K562 (cell line): ENCODE results near the gene SEC31A. TPM values are rescaled to one million over a fixed set of nuclear protein-coding genes. Genes with fewer than 3 reads are reported as not detected.

Source experiments
- BMI1 ChIP-seq: fragments of 150-350 bp; IDR thresholded peaks from 2 replicates; pipeline ENCODE4 v1.6.1; 2014; ENCODE audit warnings: low read length
- BRF1 ChIP-seq: IDR thresholded peaks from 3 replicates; pipeline ENCODE4 v1.6.1; 2011; ENCODE audit warnings: borderline replicate concordance, mild to moderate bottlenecking; ENCODE audit not compliant: insufficient read length; ENCODE audit errors: extremely low read depth
- CC2D1A ChIP-seq: fragments of 450-650 bp; IDR thresholded peaks from 2 replicates; pipeline ENCODE4 v1.6.1; 2017; ENCODE audit warnings: mild to moderate bottlenecking
- CCAR2 ChIP-seq: fragments of 200-400 bp; formaldehyde crosslinking; IDR thresholded peaks from 2 replicates; pipeline ENCODE4 v1.6.1; 2017; ENCODE audit warnings: mild to moderate bottlenecking, low read depth, low read length
- DNMT1 ChIP-seq: fragments of 450-650 bp; IDR thresholded peaks from 2 replicates; pipeline ENCODE4 v1.6.1; 2016; ENCODE audit warnings: antibody characterized with exemption, mild to moderate bottlenecking
- FOXJ3 ChIP-seq: sonication (generic); formaldehyde crosslinking; IDR thresholded peaks from 2 replicates; pipeline ENCODE4 v1.4.0; 2020; ENCODE audit warnings: mild to moderate bottlenecking, missing genetic modification reagents
- FUS ChIP-seq: fragments of 200-400 bp; formaldehyde crosslinking; optimal IDR thresholded peaks from 2 replicates; pipeline ENCODE3; 2017; ENCODE audit warnings: low read depth, low read length
- HEY1 ChIP-seq: fragments of 250-450 bp; sonication (Bioruptor Pico); IDR thresholded peaks from 2 replicates; pipeline ENCODE4 v1.5.0; 2020; ENCODE audit warnings: mild to moderate bottlenecking, moderate library complexity, borderline replicate concordance
- HNRNPK ChIP-seq: fragments of 200-400 bp; formaldehyde crosslinking; IDR thresholded peaks from one replicate; pipeline ENCODE4 v1.6.1; 2018; ENCODE audit warnings: mild to moderate bottlenecking, low read depth, low read length; ENCODE audit not compliant: poor library complexity, severe bottlenecking
- IRF2 ChIP-seq: sonication (generic); formaldehyde crosslinking; IDR thresholded peaks from 2 replicates; pipeline ENCODE4 v1.8.1; 2022; ENCODE audit warnings: mild to moderate bottlenecking, missing genetic modification reagents
- JUN ChIP-seq, 2 experiments: sonication (generic) in 1 of 2; formaldehyde crosslinking in 1 of 2; IDR thresholded peaks; 2 replicates each; pipeline versions ENCODE4 v1.6.1 to v1.8.0; 2012 to 2022; ENCODE audit warnings: borderline replicate concordance in 2 of 2, mild to moderate bottlenecking in 2 of 2, improper control_type of control experiment in 1 of 2, low read depth in 1 of 2, low read length in 1 of 2, missing genetic modification reagents in 1 of 2
- KLF1 ChIP-seq: fragments of 450-650 bp; IDR thresholded peaks from 2 replicates; pipeline ENCODE4 v1.6.1; 2016; ENCODE audit warnings: missing genetic modification characterization, missing compliant biosample characterization
- NCOA4 ChIP-seq: fragments of 450-650 bp; IDR thresholded peaks from 2 replicates; pipeline ENCODE4 v1.6.1; 2018; ENCODE audit warnings: mild to moderate bottlenecking; ENCODE audit not compliant: partially characterized antibody
- OTX1 ChIP-seq: fragments of 450-650 bp; formaldehyde crosslinking; IDR thresholded peaks from 2 replicates; pipeline ENCODE4 v1.4.0; 2022; ENCODE audit warnings: mild to moderate bottlenecking
- PHTF2 ChIP-seq: fragments of 250-450 bp; sonication (Bioruptor Pico); IDR thresholded peaks from 2 replicates; pipeline ENCODE4 v1.5.0; 2021; ENCODE audit warnings: mild to moderate bottlenecking
- PRPF4 ChIP-seq: fragments of 200-400 bp; formaldehyde crosslinking; IDR thresholded peaks from one replicate; pipeline ENCODE4 v1.6.1; 2017; ENCODE audit warnings: low read length, low read depth, mild to moderate bottlenecking; ENCODE audit not compliant: insufficient read depth, poor library complexity, severe bottlenecking
- RFX7 ChIP-seq: fragments of 250-450 bp; sonication (Bioruptor Pico); IDR thresholded peaks from 2 replicates; pipeline ENCODE4 v1.5.1; 2021; ENCODE audit warnings: mild to moderate bottlenecking
- WHSC1 ChIP-seq: IDR thresholded peaks from one replicate; pipeline ENCODE4 v1.6.1; 2012; ENCODE audit warnings: low read length, control low read depth, inconsistent platforms
- YY1 ChIP-seq, 3 experiments: IDR thresholded peaks; 2 replicates each; pipeline ENCODE4 v1.6.1; 2011; ENCODE audit warnings: low read length in 2 of 3, mild to moderate bottlenecking in 2 of 3, moderate library complexity in 2 of 3, borderline replicate concordance in 1 of 3, control low read depth in 1 of 3, low read depth in 1 of 3; ENCODE audit not compliant: insufficient read depth in 3 of 3, insufficient replicate concordance in 2 of 3, control insufficient read depth in 1 of 3, insufficient read length in 1 of 3; ENCODE audit errors: extremely low read depth in 1 of 3
- ZBTB8A ChIP-seq: fragments of 450-650 bp; IDR thresholded peaks from 2 replicates; pipeline ENCODE4 v1.6.1; 2018; ENCODE audit warnings: mild to moderate bottlenecking, moderate library complexity; ENCODE audit not compliant: partially characterized antibody
- ZFX ChIP-seq: sonication (generic); formaldehyde crosslinking; IDR thresholded peaks from 2 replicates; pipeline ENCODE4 v1.8.0; 2022; ENCODE audit warnings: mild to moderate bottlenecking, missing genetic modification reagents, moderate library complexity
- ZNF133 ChIP-seq: fragments of 250-450 bp; sonication (Bioruptor Pico); IDR thresholded peaks from 2 replicates; pipeline ENCODE4 v1.4.0; 2020; ENCODE audit warnings: mild to moderate bottlenecking
- ZNF3 ChIP-seq: fragments of 250-450 bp; sonication (Bioruptor Pico); IDR thresholded peaks from 2 replicates; pipeline ENCODE4 v1.5.0; 2021; ENCODE audit warnings: mild to moderate bottlenecking, moderate library complexity
- ZNF696 ChIP-seq: fragments of 250-450 bp; sonication (Bioruptor Pico); conservative IDR thresholded peaks from 2 replicates; pipeline ENCODE4 v1.4.0; 2020; ENCODE audit warnings: mild to moderate bottlenecking, moderate library complexity
- polyA plus RNA-seq, 8 experiments: library from polyadenylated mRNA; depleted of rRNA in 4 of 8; stranded (reverse) in 5 of 8; unstranded in 3 of 8; fragments of >200 nt; fragmentation: Nextera tagmentation in 2 of 8; fragmentation: Illumina TruSeq in 1 of 8; extraction: Ambion mirVana in 2 of 8; extraction: Trizol in 1 of 8; gene quantifications; 2 replicates each; pipeline versions ENCODE4 v1.2.1 to v1.2.3, GENCODE V29; 2011 to 2014; ENCODE audit warnings: inconsistent platforms in 1 of 8, missing spikeins in 1 of 8
- total RNA-seq, 7 experiments: library from RNA; depleted of rRNA in 6 of 7; stranded (reverse); fragments of >200 nt in 6 of 7; fragmentation: Illumina TruSeq in 2 of 7; extraction: Trizol in 2 of 7; gene quantifications; 2 replicates each; pipeline versions ENCODE4 v1.2.1 to v1.2.3, GENCODE V29; 2011 to 2021; ENCODE audit warnings: low replicate concordance in 1 of 7
- TF ChIP-seq, protein P1 (sequence below): fragments of 450-650 bp; formaldehyde crosslinking; IDR thresholded peaks from 2 replicates; pipeline ENCODE4 v1.4.0; 2020; ENCODE audit warnings: mild to moderate bottlenecking, mixed read lengths
- TF ChIP-seq, protein P2 (sequence below): fragments of 450-650 bp; IDR thresholded peaks from one replicate; pipeline ENCODE4 v1.6.1; 2018; ENCODE audit warnings: mild to moderate bottlenecking, moderate library complexity; ENCODE audit not compliant: partially characterized antibody

The SEC31A gene
- total and polyA plus RNA-seq, 9 of the 15 experiments (the other 6 are each of a cell fraction or from before 2014, with no cell fraction given), result 78.9 to 241 (median 173) TPM

DNA sequence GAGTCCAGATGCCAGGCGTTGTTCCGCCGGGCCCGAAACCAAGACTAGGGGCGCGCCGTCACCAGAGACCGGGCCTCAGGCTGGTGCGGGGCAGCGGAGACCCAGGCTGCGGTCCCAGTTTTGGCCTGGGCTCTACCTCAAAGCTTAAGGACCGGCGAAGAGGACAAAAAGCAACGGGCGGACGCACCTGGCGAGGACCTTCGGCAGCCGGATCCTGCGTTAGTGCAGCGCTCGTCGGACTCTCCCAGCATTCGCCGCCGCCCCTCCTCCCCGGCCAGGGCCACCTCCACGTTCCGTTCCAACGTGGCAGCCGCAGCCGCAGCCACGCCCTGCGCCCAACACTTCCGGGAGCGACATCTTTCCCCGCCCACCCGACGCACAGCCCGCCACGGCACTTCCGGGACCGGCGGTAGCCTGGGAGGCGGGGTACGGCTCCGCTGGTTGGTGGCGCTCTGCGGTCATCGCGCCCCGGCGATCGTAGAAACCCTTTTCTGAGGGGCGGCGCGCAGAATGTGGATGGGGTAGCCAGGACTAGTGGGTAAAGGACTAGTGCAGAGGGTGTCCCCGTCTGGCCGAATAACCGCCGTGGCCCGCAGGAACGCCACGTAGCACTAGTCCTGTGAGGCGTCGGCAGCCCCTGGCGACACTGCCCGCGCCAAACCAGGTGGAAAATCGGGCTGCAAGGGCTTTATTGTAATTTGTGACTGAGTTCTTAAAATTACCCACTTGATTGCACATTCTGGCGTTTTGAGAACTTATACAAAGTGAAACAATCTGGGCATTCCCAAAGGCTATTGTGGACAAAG lies at the start of gene SEC31A (continued):
- TF ChIP-seq OTX1 (CRISPR knock-in tag) (no peak), HNRNPK (no peak), DNMT1 (0 out of 2 replicates have a peak, but pooled peaks have one; percentile 36), ZNF696 (no peak), RFX7 (CRISPR knock-in tag) (no peak), FUS (no peak), CCAR2 (no peak), JUN (IDR thresholded peaks at IDR 0.05; ENCODE audit: borderline replicate concordance, low read depth, low read length) (peak; percentile 47; the same call in 1 of the 2 replicates), JUN (CRISPR knock-in tag; IDR thresholded peaks at IDR 0.05; ENCODE audit: borderline replicate concordance) (no peak), ZNF3 (CRISPR knock-in tag) (no peak), KLF1 (tag) (peak; percentile 96), BMI1 (no peak), ZBTB8A (no peak), CC2D1A (no peak), PHTF2 (CRISPR knock-in tag) (no peak), IRF2 (no peak), PRPF4 (no peak), NCOA4 (no peak), ZFX (CRISPR knock-in tag) (peak; percentile 98), YY1 (IDR thresholded peaks at IDR 0.05; ENCODE audit: borderline replicate concordance in 1 of 3, control insufficient read depth in 1 of 3, extremely low read depth in 1 of 3, insufficient read depth in 3 of 3, insufficient read length in 1 of 3, insufficient replicate concordance in 2 of 3, low read depth in 1 of 3, low read length in 2 of 3) (peak in 2 of 3 experiments; percentile 87 to 89), FOXJ3 (CRISPR knock-in tag) (no peak), BRF1 (no peak), WHSC1 (no peak), ZNF133 (CRISPR knock-in tag) (no peak), HEY1 (CRISPR knock-in tag) (no peak)
- TF ChIP-seq, protein P1, sequence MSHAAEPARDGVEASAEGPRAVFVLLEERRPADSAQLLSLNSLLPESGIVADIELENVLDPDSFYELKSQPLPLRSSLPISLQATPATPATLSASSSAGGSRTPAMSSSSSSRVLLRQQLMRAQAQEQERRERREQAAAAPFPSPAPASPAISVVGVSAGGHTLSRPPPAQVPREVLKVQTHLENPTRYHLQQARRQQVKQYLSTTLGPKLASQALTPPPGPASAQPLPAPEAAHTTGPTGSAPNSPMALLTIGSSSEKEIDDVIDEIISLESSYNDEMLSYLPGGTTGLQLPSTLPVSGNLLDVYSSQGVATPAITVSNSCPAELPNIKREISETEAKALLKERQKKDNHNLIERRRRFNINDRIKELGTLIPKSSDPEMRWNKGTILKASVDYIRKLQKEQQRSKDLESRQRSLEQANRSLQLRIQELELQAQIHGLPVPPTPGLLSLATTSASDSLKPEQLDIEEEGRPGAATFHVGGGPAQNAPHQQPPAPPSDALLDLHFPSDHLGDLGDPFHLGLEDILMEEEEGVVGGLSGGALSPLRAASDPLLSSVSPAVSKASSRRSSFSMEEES (CRISPR knock-in tag), result no peak
- TF ChIP-seq, protein P2, sequence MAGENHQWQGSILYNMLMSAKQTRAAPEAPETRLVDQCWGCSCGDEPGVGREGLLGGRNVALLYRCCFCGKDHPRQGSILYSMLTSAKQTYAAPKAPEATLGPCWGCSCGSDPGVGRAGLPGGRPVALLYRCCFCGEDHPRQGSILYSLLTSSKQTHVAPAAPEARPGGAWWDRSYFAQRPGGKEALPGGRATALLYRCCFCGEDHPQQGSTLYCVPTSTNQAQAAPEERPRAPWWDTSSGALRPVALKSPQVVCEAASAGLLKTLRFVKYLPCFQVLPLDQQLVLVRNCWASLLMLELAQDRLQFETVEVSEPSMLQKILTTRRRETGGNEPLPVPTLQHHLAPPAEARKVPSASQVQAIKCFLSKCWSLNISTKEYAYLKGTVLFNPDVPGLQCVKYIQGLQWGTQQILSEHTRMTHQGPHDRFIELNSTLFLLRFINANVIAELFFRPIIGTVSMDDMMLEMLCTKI, result no peak
